IMR-90 (cell line): ENCODE results near the gene ATP8B4.
"Not testable (repeated sequence)": the region's sequence is repeated elsewhere in the genome, so short reads cannot be mapped to it uniquely, and the experiment has no call there.

ENCODE experiments used
- CHD1 ChIP-seq: IDR thresholded peaks from 2 replicates; pipeline ENCODE4 v1.6.1; 2012; ENCODE audit warnings: low read depth, low read length, improper control_type of control experiment
- CTCF ChIP-seq: conservative IDR thresholded peaks from 2 replicates; pipeline ENCODE4 v1.5.1; 2012; ENCODE audit warnings: mild to moderate bottlenecking, low read depth, low read length, improper control_type of control experiment
- ELK1 ChIP-seq: fragments of 150-350 bp; IDR thresholded peaks from 2 replicates; pipeline ENCODE4 v1.6.1; 2016; ENCODE audit warnings: low read depth, mild to moderate bottlenecking, low read length, moderate library complexity, borderline replicate concordance
- MAFK ChIP-seq: IDR thresholded peaks from 2 replicates; pipeline ENCODE4 v1.6.1; 2012; ENCODE audit warnings: low read depth, low read length, improper control_type of control experiment
- MXI1 ChIP-seq: IDR thresholded peaks from 2 replicates; pipeline ENCODE4 v1.6.1; 2012; ENCODE audit warnings: low read depth, mild to moderate bottlenecking, low read length, moderate library complexity, borderline replicate concordance
- NFE2L2 ChIP-seq: fragments of 150-350 bp; IDR thresholded peaks from 2 replicates; pipeline ENCODE4 v1.6.1; 2016; ENCODE audit warnings: low read depth, mild to moderate bottlenecking, low read length
- POLR2A ChIP-seq: IDR thresholded peaks from 2 replicates; pipeline ENCODE4 v1.6.1; 2012; ENCODE audit warnings: mild to moderate bottlenecking, low read depth, low read length
- RAD21 ChIP-seq: IDR thresholded peaks from 2 replicates; pipeline ENCODE4 v1.6.1; 2012; ENCODE audit warnings: low read length, improper control_type of control experiment
- USF2 ChIP-seq: fragments of 150-350 bp; IDR thresholded peaks from 2 replicates; pipeline ENCODE4 v1.6.1; 2017; ENCODE audit warnings: mild to moderate bottlenecking, antibody characterized with exemption, low read length, low read depth

- not testable (repeated sequence) for TF ChIP-seq CTCF, USF2, MXI1, POLR2A, RAD21, MAFK, NFE2L2, ELK1, CHD1
Observed at GRCh38 chr15:49963033-49963772, 155.8 kb downstream of the ATP8B4 start.
